ENCODE measurements around the gene B3GNT2. TPM values are rescaled to one million over a fixed set of nuclear protein-coding genes. Genes with fewer than 3 reads are reported as not detected.

The B3GNT2 gene
- total and polyA plus RNA-seq, 7 donors = 12.3 to 25.8 (median 19.3) TPM

DNA sequence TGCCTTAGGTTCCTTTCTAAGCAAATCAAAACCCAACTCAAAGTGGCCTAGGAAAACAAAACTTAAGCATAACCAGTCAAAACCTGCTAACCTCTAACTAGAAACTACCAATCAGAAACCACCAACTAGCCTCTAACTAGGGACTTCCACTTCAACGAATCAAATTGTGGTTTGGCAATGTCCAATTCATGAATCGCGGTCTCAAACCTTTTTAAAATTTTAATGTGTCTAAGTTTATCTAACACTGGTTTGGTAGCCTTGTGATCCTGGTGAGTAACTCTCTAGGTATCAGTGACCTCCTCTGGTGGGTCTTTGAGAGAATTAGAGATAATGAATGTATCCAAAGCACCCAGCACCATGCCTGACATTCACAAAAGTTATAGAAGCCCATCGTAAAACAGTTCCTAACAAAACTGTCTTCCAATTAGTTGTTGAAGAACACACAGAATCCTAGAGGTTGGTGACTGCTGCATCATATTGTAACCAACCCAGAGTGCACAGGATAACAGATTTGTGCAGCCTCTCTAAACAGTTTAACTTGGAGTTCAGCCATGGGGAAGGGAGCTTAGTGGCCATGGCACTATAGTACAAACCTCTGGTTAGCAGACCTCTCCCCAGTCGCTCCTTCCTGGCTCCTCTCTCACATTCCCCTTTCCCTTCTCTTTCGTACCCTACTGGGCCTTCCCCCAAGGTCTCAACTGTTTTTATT lies 45.2 kb upstream of the B3GNT2 start:
- WGBS, 2 donors = 83 to 85% methylated on average over 6 of the region's 6 CpGs

GRCh38 chr2:62151306-62151638 lies 44.6 kb upstream of the B3GNT2 start:
- no peak for TF ChIP-seq POLR2A (IDR thresholded peaks at IDR 0.05)
- TF ChIP-seq EP300 (IDR thresholded peaks at IDR 0.05) = no peak
- no peak for TF ChIP-seq CTCF (IDR thresholded peaks at IDR 0.05)
- no peak for TF ChIP-seq POLR2AphosphoS5 (IDR thresholded peaks at IDR 0.05)
- H3K27ac ChIP-seq = no peak overlapping the region
- no peak for DNase-seq
- H3K4me3 ChIP-seq = no peak overlapping the region
- intact Hi-C loops (cut with DNase I) = no loop called here
- H3K4me1 ChIP-seq = no peaks in the 10 kb centered on the region
- no peaks in the 10 kb centered on the region for H3K27me3 ChIP-seq
- 86 to 95% methylated on average over 4 of the region's 4 CpGs for WGBS, 2 donors
- H3K9me3 ChIP-seq = no peaks in the 10 kb centered on the region
- no peaks in the 10 kb centered on the region for H3K36me3 ChIP-seq

More for the DNA sequence above, 45.2 kb upstream of the B3GNT2 start:
- DNase-seq = no peak
- Histone ChIP-seq H3K4me3 (no peak overlapping the region), H3K4me1 (no peaks in the 10 kb centered on the region), H3K36me3 (no peaks in the 10 kb centered on the region), H3K9me3 (no peaks in the 10 kb centered on the region), H3K27ac (no peak overlapping the region), H3K27me3 (no peaks in the 10 kb centered on the region)
- intact Hi-C loops (cut with DNase I) = no loop called here
- TF ChIP-seq EP300 (IDR thresholded peaks at IDR 0.05) = no peak
- TF ChIP-seq POLR2A (IDR thresholded peaks at IDR 0.05) = no peak
- no peak for TF ChIP-seq POLR2AphosphoS5 (IDR thresholded peaks at IDR 0.05)
- no peak for TF ChIP-seq CTCF (IDR thresholded peaks at IDR 0.05)

DNA sequence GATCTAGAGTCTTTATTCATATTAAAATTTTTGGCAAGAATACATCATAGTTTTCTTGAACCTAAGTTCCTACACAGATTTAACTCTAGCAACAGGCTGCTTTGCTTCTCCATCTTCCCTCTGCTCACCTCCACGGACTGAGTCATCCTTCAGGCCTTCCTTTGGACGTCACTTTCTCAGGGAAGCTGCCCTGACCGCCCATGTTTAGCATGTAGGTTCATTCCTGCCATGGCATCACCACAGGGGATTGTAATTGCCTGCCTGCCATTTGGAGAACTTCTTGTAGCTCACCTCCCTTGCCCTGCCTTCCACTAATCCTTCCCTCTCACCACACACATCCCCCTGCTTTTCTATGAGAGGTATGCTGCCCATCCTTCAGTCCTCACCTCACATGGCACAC lies 43.9 kb upstream of the B3GNT2 start:
- Histone ChIP-seq H3K27ac (no peak overlapping the region), H3K27me3 (no peaks in the 10 kb centered on the region), H3K4me1 (no peaks in the 10 kb centered on the region), H3K36me3 (no peaks in the 10 kb centered on the region), H3K9me3 (no peaks in the 10 kb centered on the region), H3K4me3 (no peak overlapping the region)
- WGBS, 2 donors = 89 to 93% methylated on average over 3 of the region's 3 CpGs
- no peak for TF ChIP-seq CTCF (IDR thresholded peaks at IDR 0.05)
- intact Hi-C loops (cut with DNase I) = no loop called here
- no peak for DNase-seq

DNA sequence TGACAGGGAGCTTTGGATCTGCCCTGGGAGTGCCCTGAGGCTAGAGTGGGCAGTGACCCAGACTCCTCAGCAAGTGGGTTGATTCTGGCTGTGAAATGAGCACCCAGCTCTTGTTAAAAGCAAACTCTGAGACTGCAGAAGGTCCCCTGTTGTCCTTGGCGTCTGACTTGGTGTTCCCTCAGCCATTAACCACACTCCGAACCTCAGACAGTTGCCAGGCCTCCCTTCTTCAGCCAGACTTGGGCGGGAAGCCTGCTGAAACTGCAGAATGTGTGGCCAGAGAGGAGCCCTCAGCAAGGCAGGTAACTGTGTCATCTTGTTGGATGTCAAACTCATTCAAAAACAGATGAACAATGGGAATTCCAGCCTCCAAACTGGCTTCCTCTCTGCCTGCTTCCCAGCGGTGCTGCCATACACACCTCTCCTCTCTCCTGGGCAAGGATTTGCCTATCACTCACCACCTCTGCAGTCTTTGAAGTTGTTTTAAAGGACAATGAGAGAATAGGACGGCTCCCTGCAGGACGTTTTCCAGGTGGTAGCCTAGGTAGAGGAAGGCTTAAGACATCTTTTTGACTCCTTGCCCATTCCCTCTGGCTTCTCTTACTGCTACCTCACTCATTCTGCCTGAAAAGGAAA lies 38.9 kb upstream of the B3GNT2 start:
- Histone ChIP-seq H3K9me3 (no peaks in the 10 kb centered on the region), H3K4me3 (no peak overlapping the region), H3K27ac (no peak overlapping the region), H3K27me3 (no peaks in the 10 kb centered on the region), H3K36me3 (no peaks in the 10 kb centered on the region), H3K4me1 (no peaks in the 10 kb centered on the region)
- WGBS, 2 donors = 82 to 94% methylated on average over 6 of the region's 6 CpGs
- intact Hi-C loops (cut with DNase I) = no loop called here
- DNase-seq = no peak
- TF ChIP-seq EP300 (IDR thresholded peaks at IDR 0.05) (no peak), CTCF (IDR thresholded peaks at IDR 0.05) (no peak), POLR2AphosphoS5 (IDR thresholded peaks at IDR 0.05) (no peak), POLR2A (IDR thresholded peaks at IDR 0.05) (no peak)
